Activated T-cell treated with anti-CD3 and anti-CD28 coated beads, Interleukin-2, amount 50 U/mL, for 72 hours (primary cell): Measurements from ENCODE around the gene CAPN1. TPM values are rescaled to one million over a fixed set of nuclear protein-coding genes. Genes with fewer than 3 reads are reported as not detected.

Experiments
- ATAC-seq, 2 donors: fragments of 150-1000 bp; cut with Tn5 transposase; replicated peaks in 1 of 2; 2 replicates each; pipeline ENCODE4 v1.10.0; 2021; ENCODE audit warnings: moderate library complexity in 2 of 2, mild to moderate bottlenecking in 1 of 2
- DNase-seq, 2 donors: peaks; one replicate each; pipeline ENCODE4 v3.0.0; 2021 to 2022; ENCODE audit warnings: mixed read lengths in 1 of 2
- H3K27ac Mint-ChIP-seq: one replicate; pipeline ENCODE4 v1.8.0; 2022; ENCODE audit warnings: mild to moderate bottlenecking, moderate library complexity, mixed read lengths
- H3K27me3 Mint-ChIP-seq: one replicate; pipeline ENCODE4 v1.8.0; 2022; ENCODE audit warnings: low read depth, mixed read lengths
- H3K36me3 Mint-ChIP-seq, 2 donors: one replicate each; pipeline ENCODE4 v1.8.0; 2022; ENCODE audit warnings: mixed read lengths in 2 of 2, mild to moderate bottlenecking in 1 of 2; ENCODE audit not compliant: insufficient read depth in 2 of 2
- H3K4me1 Mint-ChIP-seq: one replicate; pipeline ENCODE4 v1.8.0; 2022; ENCODE audit warnings: low read depth, mixed read lengths
- H3K4me3 Mint-ChIP-seq, 2 donors: one replicate each; pipeline ENCODE4 v1.8.0; 2022; ENCODE audit warnings: mild to moderate bottlenecking in 2 of 2, mixed read lengths in 2 of 2, moderate library complexity in 2 of 2
- H3K9me3 Mint-ChIP-seq, 2 donors: one replicate each; pipeline ENCODE4 v1.8.0; 2022; ENCODE audit warnings: mixed read lengths in 2 of 2
- total RNA-seq, 2 donors: library from RNA; stranded (reverse); gene quantifications; one replicate each; pipeline ENCODE4 v1.2.3, GENCODE V29; 2022

Gene CAPN1
- total RNA-seq = 100 to 1,000 TPM in 1 of 2 donors, 10 to 100 TPM in 1; 99.1 to 114 TPM

GRCh38 chr11:65181569-65182257 is at the start of gene CAPN1:
Gene CAPN1 (plus strand): TSS chr11:65181928. CDS start chr11:65182702, 774 bp downstream.
- peak within 1 kb of the TSS; percentile 90 to 93 for H3K4me3 Mint-ChIP-seq
- H3K9me3 Mint-ChIP-seq = no peaks in the 10 kb centered on the region
- H3K36me3 Mint-ChIP-seq = peaks cover 2% of the 10 kb centered on the region in 2 donors
- DNase-seq = peak; percentile 82
- H3K4me1 Mint-ChIP-seq = peaks cover 7% of the 10 kb centered on the region
- no peaks in the 10 kb centered on the region for H3K27me3 Mint-ChIP-seq
- peak within 1 kb of the TSS; percentile 92 for H3K27ac Mint-ChIP-seq
- ATAC-seq = peak; percentile 86 to 87

GRCh38 chr11:65132238-65132987 is 49.3 kb upstream of the CAPN1 start:
- Mint-ChIP-seq H3K4me3 (peak overlapping the region; percentile 97 to 99), H3K27me3 (no peaks in the 10 kb centered on the region), H3K36me3 (peaks cover 0 to 4% of the 10 kb centered on the region in 2 donors), H3K9me3 (no peaks in the 10 kb centered on the region), H3K27ac (peak overlapping the region; percentile 94), H3K4me1 (peaks cover 35% of the 10 kb centered on the region)
- ATAC-seq = no peak
- DNase-seq = no peak

- Mint-ChIP-seq H3K36me3 (peaks cover 0 to 4% of the 10 kb centered on the region in 2 donors), H3K27ac (peak overlapping the region; percentile 94)
- ATAC-seq = peak in 1 of 2 donors; percentile 16
Measured at GRCh38 chr11:65132988-65133700, 48.6 kb upstream of the CAPN1 start.

GRCh38 chr11:65133724-65134123 is 48.0 kb upstream of the CAPN1 start:
- ATAC-seq = no peak
- H3K27ac Mint-ChIP-seq = peak overlapping the region; percentile 94
- peak overlapping the region; percentile 97 to 99 for H3K4me3 Mint-ChIP-seq
- peaks cover 0 to 4% of the 10 kb centered on the region in 2 donors for H3K36me3 Mint-ChIP-seq
- H3K4me1 Mint-ChIP-seq = peaks cover 39% of the 10 kb centered on the region
- H3K9me3 Mint-ChIP-seq = no peaks in the 10 kb centered on the region
- no peak for DNase-seq
- H3K27me3 Mint-ChIP-seq = no peaks in the 10 kb centered on the region

More at GRCh38 chr11:65132988-65133700, 48.6 kb upstream of the CAPN1 start:
- Mint-ChIP-seq H3K4me1 (peaks cover 39% of the 10 kb centered on the region), H3K4me3 (peak overlapping the region; percentile 97 to 99), H3K9me3 (no peaks in the 10 kb centered on the region), H3K27me3 (no peaks in the 10 kb centered on the region)
- DNase-seq = peak; percentile 68 to 74

- H3K27ac Mint-ChIP-seq = peak within 1 kb of the TSS; percentile 98
- peaks cover 0 to 4% of the 10 kb centered on the region in 2 donors for H3K36me3 Mint-ChIP-seq
- peaks cover 39% of the 10 kb centered on the region for H3K4me1 Mint-ChIP-seq
- DNase-seq = peak; percentile 93 to 94
- no peaks in the 10 kb centered on the region for H3K27me3 Mint-ChIP-seq
- peak; percentile 86 to 90 for ATAC-seq
- H3K4me3 Mint-ChIP-seq = peak within 1 kb of the TSS; percentile 97 to 99
- H3K9me3 Mint-ChIP-seq = no peaks in the 10 kb centered on the region
Measured at GRCh38 chr11:65134240-65134951, 47.3 kb upstream of the CAPN1 start, which contains the start of gene SYVN1. Gene SYVN1 (minus strand): TSS chr11:65134519. CDS start chr11:65133601, 918 bp downstream.

- Mint-ChIP-seq H3K4me1 (peaks cover 39% of the 10 kb centered on the region), H3K27me3 (no peaks in the 10 kb centered on the region), H3K36me3 (peaks cover 0 to 4% of the 10 kb centered on the region in 2 donors), H3K4me3 (peak overlapping the region; percentile 97 to 99), H3K27ac (peak overlapping the region; percentile 98), H3K9me3 (no peaks in the 10 kb centered on the region)
- DNase-seq (peak; percentile 84 to 86), ATAC-seq (peak; percentile 87 to 88)
Measured at GRCh38 chr11:65134952-65135632, 46.6 kb upstream of the CAPN1 start.

- Mint-ChIP-seq H3K4me3 (peak overlapping the region; percentile 97 to 99), H3K27ac (peak overlapping the region; percentile 98), H3K36me3 (peaks cover 0 to 2% of the 10 kb centered on the region in 2 donors), H3K9me3 (no peaks in the 10 kb centered on the region), H3K27me3 (no peaks in the 10 kb centered on the region), H3K4me1 (peaks cover 39% of the 10 kb centered on the region)
- DNase-seq (no peak), ATAC-seq (no peak)
Measured at GRCh38 chr11:65135633-65136145, 46.0 kb upstream of the CAPN1 start.

GRCh38 chr11:65136515-65137096 is 45.1 kb upstream of the CAPN1 start:
- peak overlapping the region; percentile 89 for H3K27ac Mint-ChIP-seq
- no peak for DNase-seq
- no peak for ATAC-seq
- H3K27me3 Mint-ChIP-seq = no peaks in the 10 kb centered on the region
- no peaks in the 10 kb centered on the region for H3K9me3 Mint-ChIP-seq
- H3K4me1 Mint-ChIP-seq = peaks cover 39% of the 10 kb centered on the region
- peak overlapping the region; percentile 87 to 99 for H3K4me3 Mint-ChIP-seq
- H3K36me3 Mint-ChIP-seq = peaks cover 0 to 2% of the 10 kb centered on the region in 2 donors

- Mint-ChIP-seq H3K4me1 (peaks cover 5% of the 10 kb centered on the region), H3K27ac (no peak overlapping the region), H3K4me3 (no peak overlapping the region), H3K9me3 (no peaks in the 10 kb centered on the region), H3K27me3 (no peaks in the 10 kb centered on the region), H3K36me3 (no peaks in the 10 kb centered on the region)
- DNase-seq (no peak), ATAC-seq (no peak)
Measured at GRCh38 chr11:65141896-65142494, 39.7 kb upstream of the CAPN1 start.

- Mint-ChIP-seq H3K4me1 (peaks cover 13% of the 10 kb centered on the region), H3K27ac (no peak overlapping the region), H3K27me3 (no peaks in the 10 kb centered on the region), H3K36me3 (no peaks in the 10 kb centered on the region), H3K4me3 (no peak overlapping the region), H3K9me3 (no peaks in the 10 kb centered on the region)
- no peak for DNase-seq
- ATAC-seq = no peak
Measured at GRCh38 chr11:65147352-65148075, 34.2 kb upstream of the CAPN1 start.

GRCh38 chr11:65148657-65149056 is 33.1 kb upstream of the CAPN1 start:
- DNase-seq (no peak), ATAC-seq (no peak)
- H3K4me1 Mint-ChIP-seq = peaks cover 14% of the 10 kb centered on the region
- no peak overlapping the region for H3K27ac Mint-ChIP-seq
- no peaks in the 10 kb centered on the region for H3K36me3 Mint-ChIP-seq
- H3K9me3 Mint-ChIP-seq = no peaks in the 10 kb centered on the region
- no peak overlapping the region for H3K4me3 Mint-ChIP-seq
- H3K27me3 Mint-ChIP-seq = no peaks in the 10 kb centered on the region
